Measurements from ENCODE around the gene DNMT3B.

GRCh38 chr20:32846852-32847251 is 84.7 kb downstream of the DNMT3B start:
- TF ChIP-seq CTCF (IDR thresholded peaks at IDR 0.05) (no peak), POLR2A (IDR thresholded peaks at IDR 0.05) (no peak)

Data from uterus (tissue), 2 donors.